Adrenal gland (tissue), 12 donors: ENCODE measurements around the gene HJURP. TPM values are rescaled to one million over a fixed set of nuclear protein-coding genes. Genes with fewer than 3 reads are reported as not detected.

Source experiments
- DNase-seq, 7 donors: peaks; one replicate each; pipeline ENCODE4 v3.0.0-alpha.2; 2019 to 2020
- H3K27ac ChIP-seq, 5 donors: fragments of 200-600 bp; sonication (generic) in 4 of 5; 1 replicate in 3 of 5; 2 replicates in 2 of 5; pipeline versions ENCODE4 v1.5.1 to v1.8.0; 2016 to 2020; ENCODE audit warnings: mild to moderate bottlenecking in 1 of 5
- H3K27me3 ChIP-seq: fragments of 200-600 bp; 2 replicates; pipeline ENCODE4 v1.8.0; 2021
- H3K36me3 ChIP-seq, 2 donors: fragments of 200-600 bp; replicated peaks in 1 of 2; 1 replicate in 1 of 2; 2 replicates in 1 of 2; pipeline versions ENCODE4 v1.5.1 to v1.8.0; 2018 to 2022
- H3K4me1 ChIP-seq, 2 donors: fragments of 200-600 bp; replicated peaks in 1 of 2; 1 replicate in 1 of 2; 2 replicates in 1 of 2; pipeline versions ENCODE4 v1.5.1 to v1.8.0; 2018 to 2021
- H3K4me3 ChIP-seq, 4 donors: fragments of 200-600 bp; sonication (generic) in 3 of 4; one replicate each; pipeline ENCODE4 v1.5.1; 2016 to 2018
- H3K9me3 ChIP-seq, 3 donors: fragments of 200-600 bp; sonication (generic) in 1 of 3; replicated peaks in 1 of 3; 1 replicate in 2 of 3; 2 replicates in 1 of 3; pipeline versions ENCODE4 v1.5.1 to v1.8.0; 2016 to 2021
- POLR2A ChIP-seq, 2 donors: fragments of 450-650 bp; IDR thresholded peaks; one replicate each; pipeline ENCODE4 v1.6.1; 2017; ENCODE audit warnings: antibody characterized with exemption in 2 of 2, mild to moderate bottlenecking in 2 of 2, moderate library complexity in 1 of 2
- WGBS, 4 donors: extraction: QIAGEN DNeasy Blood & Tissue Kit in 2 of 4; methylation state at CpG; one replicate each; pipeline versions ENCODE4 v1.1.5 to v1.1.7; 2013 to 2017; 5-methylcytosine and 5-hydroxymethylcytosine counted together
- intact Hi-C, 2 donors: fragments of 100-400 bp; cut with DNase I; formaldehyde crosslinking; loops; one replicate each; pipeline versions ENCODE4 v1.14.1 to v1.15.0; 2022 to 2023
- polyA plus RNA-seq, 3 donors: library from polyadenylated mRNA; stranded (reverse); fragments of 200-250 nt in 2 of 3; fragments of 350-450 nt in 1 of 3; fragmentation: Illumina TruSeq in 1 of 3; extraction: RNeasy Lipid Tissue Mini Kit (QIAGEN cat#74804) in 1 of 3; gene quantifications; one replicate each; pipeline ENCODE4 v1.2.3, GENCODE V29; 2013 to 2014
- total RNA-seq, 9 donors: library from RNA; depleted of rRNA in 4 of 9; stranded (reverse); fragments of >200 nt in 4 of 9; fragments of 120-200 nt in 1 of 9; fragmentation: NEBNext Ultra II Directional in 1 of 9; extraction: Animal tissue kit (Norgen Biotek cat#: 25700) in 1 of 9; gene quantifications; one replicate each; pipeline versions ENCODE4 v1.1.0 to v1.2.4, GENCODE V29; 2013 to 2023
- TF ChIP-seq, protein P1 (sequence below), 6 experiments: fragments of 450-650 bp in 4 of 6; fragments of 200-600 bp in 2 of 6; sonication (generic) in 1 of 6; IDR thresholded peaks; 1 replicate in 5 of 6; 2 replicates in 1 of 6; pipeline versions ENCODE4 v1.5.1 to v1.8.0; 2016 to 2021; ENCODE audit warnings: antibody characterized with exemption in 6 of 6, mild to moderate bottlenecking in 2 of 6, moderate library complexity in 1 of 6
- donor health status: healthy with polysubstance abuse.
- donor health status: Bipolar disorder and iron deficiency.
- donor health status: DM: yes; HTN: yes; CAD: no.
- donor health status: DM: no; HTN: no; CAD: no.
- donor health status: DM: no; HTN: no; CAD: no.
- donor health status: DM: yes; HTN: yes; CAD: no.

HJURP gene
- total and polyA plus RNA-seq, 12 donors, result 0.28 to 7.5 (median 1.6) TPM

DNA sequence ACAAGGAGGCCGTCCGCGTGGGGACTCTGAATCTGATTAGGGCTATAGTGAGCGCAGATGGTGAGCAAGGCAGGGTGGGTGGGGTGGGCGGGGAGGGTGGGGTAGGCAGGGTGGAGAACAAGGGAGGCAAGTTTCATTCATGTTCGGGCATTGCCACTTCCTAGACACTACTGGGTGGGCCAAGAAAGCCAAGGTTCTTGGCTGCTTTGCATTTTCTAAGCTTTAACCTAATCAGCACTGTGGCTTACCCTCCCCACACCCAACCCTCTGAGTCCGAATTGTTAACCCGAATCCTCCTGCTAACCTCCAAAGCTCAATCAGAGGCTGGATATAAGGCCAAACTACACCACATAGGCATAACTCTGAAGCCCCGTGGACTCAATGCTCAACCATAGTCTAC, 58.1 kb downstream of the HJURP start:
- 86 to 91% (median 90%) methylated on average over 8 to 9 of the region's 9 CpGs for WGBS, 4 donors
- TF ChIP-seq, protein P1, sequence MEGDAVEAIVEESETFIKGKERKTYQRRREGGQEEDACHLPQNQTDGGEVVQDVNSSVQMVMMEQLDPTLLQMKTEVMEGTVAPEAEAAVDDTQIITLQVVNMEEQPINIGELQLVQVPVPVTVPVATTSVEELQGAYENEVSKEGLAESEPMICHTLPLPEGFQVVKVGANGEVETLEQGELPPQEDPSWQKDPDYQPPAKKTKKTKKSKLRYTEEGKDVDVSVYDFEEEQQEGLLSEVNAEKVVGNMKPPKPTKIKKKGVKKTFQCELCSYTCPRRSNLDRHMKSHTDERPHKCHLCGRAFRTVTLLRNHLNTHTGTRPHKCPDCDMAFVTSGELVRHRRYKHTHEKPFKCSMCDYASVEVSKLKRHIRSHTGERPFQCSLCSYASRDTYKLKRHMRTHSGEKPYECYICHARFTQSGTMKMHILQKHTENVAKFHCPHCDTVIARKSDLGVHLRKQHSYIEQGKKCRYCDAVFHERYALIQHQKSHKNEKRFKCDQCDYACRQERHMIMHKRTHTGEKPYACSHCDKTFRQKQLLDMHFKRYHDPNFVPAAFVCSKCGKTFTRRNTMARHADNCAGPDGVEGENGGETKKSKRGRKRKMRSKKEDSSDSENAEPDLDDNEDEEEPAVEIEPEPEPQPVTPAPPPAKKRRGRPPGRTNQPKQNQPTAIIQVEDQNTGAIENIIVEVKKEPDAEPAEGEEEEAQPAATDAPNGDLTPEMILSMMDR (IDR thresholded peaks at IDR 0.05), result no peak
- TF ChIP-seq POLR2A (IDR thresholded peaks at IDR 0.05), result no peak
- no peak overlapping the region for H3K4me3 ChIP-seq
- no peaks in the 10 kb centered on the region for H3K36me3 ChIP-seq
- H3K9me3 ChIP-seq, result no peaks in the 10 kb centered on the region
- no peak overlapping the region for H3K27ac ChIP-seq
- intact Hi-C loops, result no loop called here
- DNase-seq, result peak in 1 of 7 donors; percentile 2
- no peaks in the 10 kb centered on the region for H3K27me3 ChIP-seq
- no peaks in the 10 kb centered on the region for H3K4me1 ChIP-seq

DNA sequence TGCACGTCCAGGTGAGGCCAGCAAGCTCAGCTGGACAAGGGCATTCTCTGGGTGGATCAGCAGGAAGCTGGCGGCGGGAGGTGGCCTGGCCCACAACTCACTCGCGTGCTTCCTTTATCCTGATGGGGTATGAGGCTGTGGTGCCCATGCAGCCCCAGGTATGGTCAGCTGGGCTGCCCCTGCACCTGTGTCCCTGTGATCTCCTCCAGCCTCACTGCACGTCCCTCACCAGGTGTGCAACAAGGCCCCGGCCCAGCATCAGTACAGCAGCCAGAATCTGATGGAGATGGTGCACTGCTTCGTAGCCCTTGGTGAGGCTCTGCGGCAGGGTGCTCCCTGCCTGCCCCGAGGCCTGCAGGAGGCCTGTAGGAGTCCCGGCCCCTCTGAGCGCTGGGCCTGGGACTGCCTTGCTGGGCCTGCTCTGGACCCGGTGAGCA, 58.6 kb downstream of the HJURP start:
- Histone ChIP-seq H3K27me3 (no peaks in the 10 kb centered on the region), H3K4me1 (no peaks in the 10 kb centered on the region), H3K27ac (no peak overlapping the region), H3K36me3 (no peaks in the 10 kb centered on the region), H3K4me3 (no peak overlapping the region), H3K9me3 (no peaks in the 10 kb centered on the region)
- WGBS, 4 donors, result 91 to 96% (median 95%) methylated on average over 8 to 13 of the region's 13 CpGs; no CpG with 5 or more reads in 1 of the 4 donors
- peak in 1 of 7 donors; percentile 23 for DNase-seq
- no peak for TF ChIP-seq POLR2A (IDR thresholded peaks at IDR 0.05)
- TF ChIP-seq, protein P1 (IDR thresholded peaks at IDR 0.05), result no peak
- intact Hi-C loops, result no loop called here

GRCh38 chr2:233794128-233794658, 60.1 kb downstream of the HJURP start:
- TF ChIP-seq POLR2A (IDR thresholded peaks at IDR 0.05), result no peak
- TF ChIP-seq, protein P1 (IDR thresholded peaks at IDR 0.05), result no peak
- 40 to 79% (median 72%) methylated on average over 5 to 17 of the region's 17 CpGs for WGBS, 4 donors
- intact Hi-C loops, result no loop called here
- peak in 2 of 7 donors; percentile 4 to 29 for DNase-seq
- Histone ChIP-seq H3K36me3 (no peaks in the 10 kb centered on the region), H3K4me1 (no peaks in the 10 kb centered on the region), H3K27ac (no peak overlapping the region), H3K4me3 (no peak overlapping the region), H3K9me3 (no peaks in the 10 kb centered on the region), H3K27me3 (no peaks in the 10 kb centered on the region)

DNA sequence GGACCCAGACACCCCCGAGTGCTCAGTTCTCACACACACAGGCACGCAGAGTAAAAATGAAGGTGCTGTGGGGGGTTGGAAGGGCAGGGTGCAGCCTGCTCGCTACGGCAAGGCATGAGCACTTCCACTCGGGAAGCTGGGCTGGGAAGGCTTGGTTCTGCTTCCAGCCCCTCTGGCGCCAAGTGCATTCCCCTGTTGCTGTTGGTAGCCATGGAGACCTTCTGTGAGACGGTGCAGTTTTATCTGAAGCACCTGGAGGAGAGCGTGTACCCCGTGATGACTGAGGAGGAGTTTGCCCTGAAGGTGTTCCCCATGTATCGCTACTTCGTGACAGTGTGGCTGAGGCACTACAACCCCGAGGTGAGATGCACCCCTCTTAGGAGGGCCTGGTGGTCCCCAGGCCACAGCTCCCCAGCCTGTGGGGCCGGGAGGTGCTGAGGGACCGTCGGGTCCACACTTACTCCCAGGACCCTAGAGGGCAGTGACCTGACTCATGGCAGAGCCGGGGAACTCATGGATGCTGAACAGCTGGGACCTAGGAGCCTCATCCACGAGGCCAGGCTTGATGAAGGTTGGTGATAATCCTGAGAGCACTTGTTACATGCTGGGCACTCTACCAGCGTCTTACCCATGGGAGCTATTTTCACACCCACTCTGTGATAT, 60.7 kb downstream of the HJURP start:
- DNase-seq, result peak in 2 of 7 donors; percentile 1 to 14
- Histone ChIP-seq H3K4me3 (no peak overlapping the region), H3K9me3 (no peaks in the 10 kb centered on the region), H3K27ac (no peak overlapping the region), H3K4me1 (no peaks in the 10 kb centered on the region), H3K27me3 (no peaks in the 10 kb centered on the region), H3K36me3 (no peaks in the 10 kb centered on the region)
- intact Hi-C loops, result no loop called here
- no peak for TF ChIP-seq POLR2A (IDR thresholded peaks at IDR 0.05)
- TF ChIP-seq, protein P1 (IDR thresholded peaks at IDR 0.05), result no peak
- WGBS, 4 donors, result 82 to 86% (median 84%) methylated on average over 12 to 18 of the region's 18 CpGs
